ENCODE data around the gene DMPK.
"Not testable (repeated sequence)": the region's sequence is repeated elsewhere in the genome, so short reads cannot be mapped to it uniquely, and the experiment has no call there.

The DMPK gene

GRCh38 chr19:45814851-45815480, 32.7 kb upstream of the DMPK start, which contains the start of gene RSPH6A:
Gene RSPH6A, minus strand, starts transcription at chr19:45815308. Its CDS starts 132 bp downstream, at chr19:45815176.
- DNase-seq (ENCODE audit: low read depth) = no peak

GRCh38 chr19:45814166-45814780, 32.0 kb upstream of the DMPK start:
- DNase-seq (ENCODE audit: low read depth) = no peak

- DNase-seq (ENCODE audit: low read depth) = no peak
These were observed 30.0 kb upstream of the DMPK start for GRCh38 chr19:45812297-45812696.

DNA sequence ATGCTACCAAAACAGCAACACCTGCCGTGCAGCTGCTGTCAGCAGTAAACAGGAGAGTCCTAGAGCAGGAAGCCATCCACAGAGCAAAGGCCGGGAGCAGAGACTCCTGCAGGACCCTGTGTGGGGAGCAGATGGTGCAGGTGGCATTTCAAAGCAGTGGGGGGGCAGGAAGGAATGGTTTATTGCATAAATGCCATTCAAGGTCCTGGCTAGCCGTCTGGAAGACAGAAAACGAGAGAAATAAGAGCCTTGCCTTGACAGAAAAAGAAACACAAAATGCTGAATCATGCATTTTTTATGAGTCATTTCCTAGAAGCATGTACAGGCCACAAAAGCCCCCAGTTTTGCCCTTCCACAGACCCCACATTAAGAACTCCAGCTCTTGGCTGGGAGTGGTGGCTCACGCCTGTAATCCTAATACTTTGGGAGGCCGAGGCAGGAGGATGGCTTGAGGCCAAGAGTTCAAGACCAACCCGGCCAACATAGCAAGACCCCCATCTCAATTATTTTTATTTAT, 27.4 kb upstream of the DMPK start:
- peak; percentile 41 for DNase-seq (ENCODE audit: low read depth)

- no peak for DNase-seq (ENCODE audit: low read depth)
These were observed 23.4 kb upstream of the DMPK start for GRCh38 chr19:45805719-45806118.

GRCh38 chr19:45804959-45805230, 22.6 kb upstream of the DMPK start:
- no peak for DNase-seq (ENCODE audit: low read depth)

DNA sequence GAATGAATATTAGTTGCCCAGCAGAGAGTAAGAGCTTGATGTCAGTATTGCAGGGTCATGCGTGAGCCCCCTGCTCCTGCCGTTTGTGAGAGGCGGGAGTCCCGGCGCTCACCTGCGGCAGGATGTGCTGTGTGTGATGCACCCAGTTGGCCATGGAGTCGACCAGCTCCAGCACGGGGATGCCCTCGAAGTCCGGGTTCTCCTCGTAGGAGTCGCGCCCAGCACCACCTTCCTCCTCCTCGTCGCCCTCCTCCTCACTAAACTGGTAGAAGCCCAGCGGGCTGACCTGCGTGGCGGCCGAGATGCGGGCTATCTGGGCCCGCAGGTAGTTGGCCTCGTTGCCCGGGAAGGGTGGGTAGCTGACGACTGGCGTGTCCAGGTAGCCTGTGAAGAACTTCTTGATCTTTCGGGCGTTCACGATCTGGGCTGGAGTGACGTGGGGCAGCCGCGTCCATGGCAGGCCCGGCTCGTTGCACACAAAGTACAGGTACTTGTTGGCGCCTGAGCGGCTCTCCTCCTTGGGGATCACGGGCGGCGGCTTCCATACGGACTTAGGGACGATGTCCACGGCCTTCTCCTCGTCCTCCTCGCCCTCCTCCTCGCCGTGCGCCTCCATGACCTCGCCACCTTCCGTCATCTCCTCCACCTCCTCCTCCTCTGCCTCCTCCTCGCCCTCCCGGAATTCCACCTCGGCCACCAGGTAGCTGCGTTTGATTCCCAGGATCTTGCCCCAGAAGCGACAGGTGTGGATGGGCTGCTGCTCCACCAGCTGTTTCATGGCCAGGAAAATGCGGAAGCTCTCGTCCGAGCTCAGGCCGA, 22.1 kb upstream of the DMPK start:
- DNase-seq (ENCODE audit: low read depth) = no peak

DNA sequence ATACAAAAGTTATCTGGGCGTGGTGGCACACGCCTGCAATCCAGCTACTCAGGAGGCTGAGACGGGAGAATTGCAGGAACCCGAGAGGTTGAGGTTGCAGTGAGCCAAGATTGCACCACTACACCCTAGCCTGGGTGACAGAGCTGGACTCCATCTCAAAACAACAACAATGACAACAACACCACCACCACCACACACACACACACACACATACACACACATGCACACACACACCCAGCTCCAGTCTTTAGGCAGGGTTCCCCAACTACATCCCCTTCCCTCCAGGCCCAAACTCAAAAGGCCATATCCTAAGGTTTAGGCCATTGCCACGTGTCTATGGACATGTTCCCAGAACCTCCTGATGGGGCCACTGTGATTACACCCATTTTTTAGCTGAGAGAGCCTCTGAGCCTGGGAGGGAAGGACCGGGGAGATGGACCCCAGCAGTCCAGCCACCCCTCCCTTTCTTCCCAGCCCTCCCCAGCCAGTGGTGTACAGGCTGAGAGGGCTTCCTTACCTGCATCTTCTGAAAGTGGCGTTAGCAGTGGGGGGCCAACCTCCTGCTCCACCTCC, 19.4 kb upstream of the DMPK start:
- no peak for DNase-seq (ENCODE audit: low read depth)

DNA sequence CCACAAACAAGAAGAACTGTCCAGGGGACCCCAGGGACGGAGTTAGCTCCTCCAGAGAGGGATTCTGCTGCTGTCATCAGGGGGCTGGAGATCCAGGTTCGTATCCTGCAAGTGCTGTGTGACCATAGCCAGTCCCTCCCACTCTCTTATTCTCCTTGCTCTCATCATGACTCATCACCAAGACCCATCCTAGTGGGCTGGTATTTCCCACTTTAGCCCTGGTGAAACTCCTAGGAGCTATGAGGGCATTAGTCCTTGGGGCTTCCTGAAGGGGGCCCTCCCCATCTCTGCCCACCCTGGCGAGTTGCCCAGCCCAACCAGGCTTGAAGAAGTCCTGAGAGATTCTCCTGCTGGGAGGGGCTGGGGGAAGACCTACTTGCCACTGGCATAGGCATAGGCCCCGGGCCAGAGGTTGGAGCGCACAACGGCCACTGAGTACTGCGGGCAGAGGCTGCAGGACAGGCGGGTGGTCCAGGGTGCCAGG, 17.8 kb upstream of the DMPK start:
- DNase-seq (ENCODE audit: low read depth) = no peak

GRCh38 chr19:45799541-45799940, 17.3 kb upstream of the DMPK start:
- not testable (repeated sequence) for DNase-seq (ENCODE audit: low read depth)

- DNase-seq (ENCODE audit: low read depth) = peak; percentile 65
These were observed 16.8 kb upstream of the DMPK start for GRCh38 chr19:45798995-45799517.

GRCh38 chr19:45794627-45795026, 12.3 kb upstream of the DMPK start:
- no peak for DNase-seq (ENCODE audit: low read depth)

DNA sequence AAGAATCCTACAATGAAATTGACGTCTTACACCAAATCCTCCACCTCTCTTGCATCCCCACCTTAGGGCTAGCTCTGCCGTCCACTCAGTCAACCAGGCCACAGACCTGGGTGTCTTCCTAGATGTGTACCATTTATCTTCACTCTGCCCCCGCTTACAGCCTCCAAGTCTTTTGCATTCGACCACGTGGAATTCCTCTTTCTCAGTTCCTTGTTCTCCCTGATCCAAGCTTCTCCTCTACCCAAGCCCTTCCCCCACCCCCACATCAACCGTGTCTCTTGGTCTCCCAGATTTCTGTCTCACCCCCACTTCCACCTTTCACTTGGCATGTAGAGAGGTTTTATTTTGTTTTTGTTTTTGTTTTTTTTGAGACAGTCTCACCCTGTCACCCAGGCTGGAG, 11.6 kb upstream of the DMPK start:
- no peak for DNase-seq (ENCODE audit: low read depth)

- DNase-seq (ENCODE audit: low read depth) = no peak
These were observed 10.9 kb upstream of the DMPK start for GRCh38 chr19:45793178-45793564.

DNA sequence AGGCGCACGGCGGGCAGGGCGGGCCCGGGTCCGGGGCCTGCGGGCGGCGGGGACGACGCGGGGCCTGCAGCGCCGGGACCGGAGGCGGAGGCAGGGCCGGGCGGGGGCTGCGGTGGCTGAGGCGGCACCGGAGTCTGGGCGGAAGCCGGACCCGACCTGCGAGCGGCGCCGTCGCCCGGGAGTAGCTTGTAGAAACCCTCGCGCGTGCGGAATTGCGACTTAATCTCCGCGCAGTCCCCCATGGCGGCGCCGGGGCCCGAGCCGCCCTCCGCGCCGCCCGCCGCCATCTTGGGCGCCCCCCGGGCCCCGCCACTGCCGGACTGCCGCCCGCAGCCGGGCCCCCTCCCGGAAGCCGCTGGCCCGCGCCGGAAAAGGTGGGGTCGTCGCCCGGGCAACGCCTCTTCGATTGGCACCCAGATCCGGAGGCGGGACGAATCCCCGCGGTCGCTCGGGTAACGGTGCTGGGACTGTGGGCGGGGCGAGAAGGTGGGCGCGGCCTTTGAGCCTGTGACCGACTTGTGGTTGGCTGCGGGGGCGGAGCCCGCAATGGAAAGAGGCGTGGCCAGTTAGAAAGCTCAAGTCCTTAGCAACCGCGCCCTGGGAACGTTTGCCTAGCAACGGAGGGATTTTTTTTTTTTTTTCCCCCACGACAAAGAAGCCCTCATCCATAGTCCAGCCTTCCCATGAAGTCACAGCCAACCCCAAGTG, 10.3 kb upstream of the DMPK start, which contains the start of gene DMWD:
Gene DMWD, minus strand, starts transcription at position 376 of the 708 bp plus-strand sequence. Its CDS starts 89 bp downstream, at position 287.
- peak; percentile 95 for DNase-seq (ENCODE audit: low read depth)

DNA sequence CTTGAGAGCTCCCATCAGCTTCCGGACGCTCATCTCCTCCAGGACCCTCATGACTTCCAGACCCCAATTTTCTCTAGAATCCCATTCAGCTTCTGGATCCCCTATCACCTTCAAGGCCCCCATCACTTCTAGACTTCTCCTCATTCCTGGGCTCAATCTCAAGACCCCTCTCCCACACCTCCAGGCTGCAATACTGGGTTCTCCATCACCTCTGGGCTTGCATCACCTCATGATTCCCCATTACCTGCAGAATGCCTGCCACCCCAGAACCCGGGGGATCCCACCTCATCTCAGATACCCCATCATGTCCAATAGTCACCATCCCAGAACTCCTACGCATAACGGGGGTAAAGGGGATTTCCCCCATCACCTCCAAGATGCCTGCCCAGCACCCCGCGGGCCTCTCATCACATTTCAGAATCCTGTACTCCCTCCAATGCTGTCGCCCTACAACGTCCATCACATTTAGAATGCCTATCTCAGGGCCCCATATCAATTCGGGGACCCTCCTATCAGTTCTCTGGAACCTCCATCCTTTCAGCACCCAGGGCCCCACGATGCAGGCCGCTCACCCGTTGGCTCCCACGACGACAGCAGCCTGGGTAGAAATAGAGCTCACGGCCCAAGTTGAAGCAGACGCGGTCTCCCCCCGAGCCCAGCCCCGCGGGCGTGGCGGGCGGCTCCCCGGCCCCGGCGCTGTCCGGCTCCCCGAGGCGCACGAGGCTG, 9.6 kb upstream of the DMPK start:
- DNase-seq (ENCODE audit: low read depth) = no peak

GRCh38 chr19:45790942-45791341, 8.7 kb upstream of the DMPK start:
- no peak for DNase-seq (ENCODE audit: low read depth)

- DNase-seq (ENCODE audit: low read depth) = no peak
These were observed 6.9 kb upstream of the DMPK start for GRCh38 chr19:45789035-45789786.

GRCh38 chr19:45786533-45786894, 4.2 kb upstream of the DMPK start:
- no peak for DNase-seq (ENCODE audit: low read depth)
